HG03354 (cell line): ENCODE data around the gene IKZF1.

Experiments
- ATAC-seq: cut with Tn5 transposase; IDR thresholded peaks from one replicate; pipeline ENCODE4 v1.9.1; 2021; ENCODE audit warnings: mild to moderate bottlenecking; ENCODE audit not compliant: unreplicated experiment, poor library complexity, severe bottlenecking

Gene IKZF1

DNA sequence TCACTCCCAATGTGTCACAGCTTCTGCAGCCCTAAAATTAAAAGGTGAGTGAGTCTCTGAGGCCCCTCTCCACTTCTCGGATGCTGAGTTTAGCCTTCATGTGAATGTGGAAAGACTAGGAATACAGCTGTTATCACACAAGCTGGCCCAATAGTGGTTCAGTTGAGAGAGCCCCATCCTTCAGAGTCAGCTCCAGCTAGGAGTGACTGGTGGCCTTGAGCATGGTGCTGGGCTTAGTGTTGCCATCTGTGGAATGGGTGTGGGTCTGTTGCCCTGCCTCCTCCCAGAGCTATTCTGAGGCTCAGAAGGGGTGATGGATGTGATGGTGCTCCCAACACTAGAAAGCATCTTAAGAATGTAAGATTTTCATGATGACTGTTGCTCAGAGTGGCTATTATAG, 89.8 kb downstream of the IKZF1 start:
- ATAC-seq, result no peak

DNA sequence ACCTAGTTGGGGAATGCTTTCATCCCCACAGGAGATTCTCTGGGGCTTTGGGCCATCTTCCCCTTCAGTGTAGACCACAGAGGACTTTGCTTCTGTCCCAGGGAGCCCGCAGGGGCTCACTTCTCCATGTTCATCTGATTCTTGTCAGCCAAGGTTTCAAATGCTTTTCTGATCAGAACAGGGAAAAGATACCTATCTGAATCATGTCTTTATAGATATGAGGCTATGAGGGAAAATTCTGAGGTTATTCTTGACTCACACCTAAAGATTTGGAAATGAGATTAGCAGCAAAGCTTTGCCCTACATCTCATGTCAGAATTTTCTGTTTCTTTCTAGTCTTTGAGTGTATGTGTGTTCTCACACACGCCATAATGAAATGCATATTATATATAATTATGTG, 92.3 kb downstream of the IKZF1 start:
- ATAC-seq, result peak; percentile 4

DNA sequence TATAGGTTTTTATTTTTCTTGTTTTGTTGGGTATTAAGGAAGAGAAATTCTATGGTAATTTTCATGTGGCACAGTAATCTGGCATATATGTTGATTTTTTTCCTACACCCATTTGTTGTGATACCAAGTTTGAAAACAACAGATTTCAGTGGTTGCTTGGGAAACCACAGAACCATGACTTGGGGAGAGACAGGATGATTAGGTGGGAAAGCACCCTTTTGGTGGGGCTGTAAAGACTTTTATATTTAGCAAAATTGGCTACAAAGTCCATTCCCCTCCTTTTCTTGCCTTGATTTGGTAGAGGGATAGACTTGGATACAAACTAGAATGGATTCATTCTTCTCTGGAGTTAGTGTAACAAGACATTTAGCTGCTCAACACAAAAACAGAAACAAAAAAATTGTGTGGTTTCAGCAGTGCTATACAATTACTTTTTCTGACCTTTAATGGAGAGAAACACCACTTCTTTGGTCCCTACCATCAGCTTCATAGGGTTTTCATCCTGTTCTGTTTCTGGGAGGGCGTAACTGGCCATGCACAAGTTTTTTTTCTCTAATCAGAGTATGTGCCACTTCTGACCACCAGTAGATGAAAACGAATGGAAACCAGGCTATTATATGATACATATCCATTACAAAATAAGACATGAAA, 92.9 kb downstream of the IKZF1 start:
- peak; percentile 77 for ATAC-seq

DNA sequence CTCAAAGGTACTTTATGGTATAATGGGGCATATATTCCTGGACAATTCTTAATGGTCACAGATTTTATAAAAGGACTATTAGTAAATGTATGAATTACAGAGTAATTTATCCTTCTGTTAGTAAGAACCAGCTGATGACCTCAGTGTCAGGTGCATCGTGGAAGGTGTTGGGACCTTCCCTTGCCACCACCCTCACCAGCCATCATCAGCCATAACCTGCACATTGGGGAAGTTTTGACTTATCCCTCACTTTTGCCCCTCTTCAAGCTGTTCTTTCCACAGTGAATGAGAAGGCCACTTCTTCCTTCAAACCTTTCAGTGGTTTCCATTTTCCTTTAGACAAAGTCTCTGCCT, 93.4 kb downstream of the IKZF1 start:
- no peak for ATAC-seq

DNA sequence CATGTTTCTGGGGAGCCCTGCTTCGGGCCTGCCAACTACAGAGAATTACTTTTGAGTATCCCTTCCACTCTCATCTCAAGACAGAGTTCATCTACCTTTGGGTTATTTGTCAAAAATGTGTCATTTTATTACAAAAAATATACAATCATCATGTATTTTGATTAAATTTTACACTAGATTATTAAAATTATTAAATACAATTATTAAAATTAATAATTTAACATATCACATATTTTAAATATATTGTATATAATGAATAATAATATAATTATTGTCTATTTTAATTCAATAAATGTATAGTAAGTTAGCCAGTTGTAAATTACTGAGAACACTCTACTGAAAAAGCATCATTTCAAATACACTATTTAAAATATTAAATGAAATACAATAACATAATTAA, 94.7 kb downstream of the IKZF1 start:
- ATAC-seq, result no peak

DNA sequence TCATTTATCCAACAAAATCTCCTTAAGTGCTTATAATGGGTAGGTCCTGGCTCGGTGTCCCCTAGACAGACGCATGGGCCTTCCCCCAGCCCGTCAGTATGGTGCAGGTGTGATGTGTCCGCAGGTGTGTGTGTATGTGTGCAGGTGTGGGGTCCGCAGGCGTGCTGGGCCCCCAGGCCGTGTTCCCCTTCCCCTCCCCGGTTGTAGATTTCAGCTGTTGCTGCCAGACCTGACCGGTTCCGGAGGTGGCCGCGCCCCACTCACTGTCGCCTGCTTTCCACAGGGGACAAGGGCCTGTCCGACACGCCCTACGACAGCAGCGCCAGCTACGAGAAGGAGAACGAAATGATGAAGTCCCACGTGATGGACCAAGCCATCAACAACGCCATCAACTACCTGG, 95.1 kb downstream of the IKZF1 start:
- ATAC-seq, result no peak

DNA sequence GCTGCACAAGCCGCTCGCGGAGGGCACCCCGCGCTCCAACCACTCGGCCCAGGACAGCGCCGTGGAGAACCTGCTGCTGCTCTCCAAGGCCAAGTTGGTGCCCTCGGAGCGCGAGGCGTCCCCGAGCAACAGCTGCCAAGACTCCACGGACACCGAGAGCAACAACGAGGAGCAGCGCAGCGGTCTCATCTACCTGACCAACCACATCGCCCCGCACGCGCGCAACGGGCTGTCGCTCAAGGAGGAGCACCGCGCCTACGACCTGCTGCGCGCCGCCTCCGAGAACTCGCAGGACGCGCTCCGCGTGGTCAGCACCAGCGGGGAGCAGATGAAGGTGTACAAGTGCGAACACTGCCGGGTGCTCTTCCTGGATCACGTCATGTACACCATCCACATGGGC, 95.6 kb downstream of the IKZF1 start:
- ATAC-seq, result no peak

DNA sequence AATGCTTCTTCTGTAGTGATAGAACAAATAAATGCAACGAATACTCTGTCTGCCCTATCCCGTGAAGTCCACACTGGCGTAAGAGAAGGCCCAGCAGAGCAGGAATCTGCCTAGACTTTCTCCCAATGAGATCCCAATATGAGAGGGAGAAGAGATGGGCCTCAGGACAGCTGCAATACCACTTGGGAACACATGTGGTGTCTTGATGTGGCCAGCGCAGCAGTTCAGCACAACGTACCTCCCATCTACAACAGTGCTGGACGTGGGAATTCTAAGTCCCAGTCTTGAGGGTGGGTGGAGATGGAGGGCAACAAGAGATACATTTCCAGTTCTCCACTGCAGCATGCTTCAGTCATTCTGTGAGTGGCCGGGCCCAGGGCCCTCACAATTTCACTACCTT, 99.9 kb downstream of the IKZF1 start:
- no peak for ATAC-seq

DNA sequence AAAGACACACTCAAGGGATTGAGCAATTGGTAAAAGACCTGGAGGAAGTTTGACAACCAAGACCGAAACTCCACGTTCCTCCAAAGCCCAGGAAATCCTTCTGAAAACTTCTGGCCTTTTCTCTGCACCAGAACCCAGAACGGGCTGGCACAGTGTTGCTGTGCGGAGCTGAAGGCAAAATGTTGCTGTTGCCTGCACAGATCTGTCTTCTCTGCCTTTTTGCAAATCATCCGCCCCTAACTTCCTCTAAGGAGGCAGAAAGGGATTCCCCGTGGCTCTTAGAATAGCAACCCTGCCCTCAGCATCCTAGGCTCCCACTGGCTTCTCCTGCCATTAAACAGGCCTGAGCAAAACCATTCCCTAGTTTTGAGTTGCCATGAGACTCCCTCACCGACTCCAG, 100.7 kb downstream of the IKZF1 start:
- no peak for ATAC-seq

DNA sequence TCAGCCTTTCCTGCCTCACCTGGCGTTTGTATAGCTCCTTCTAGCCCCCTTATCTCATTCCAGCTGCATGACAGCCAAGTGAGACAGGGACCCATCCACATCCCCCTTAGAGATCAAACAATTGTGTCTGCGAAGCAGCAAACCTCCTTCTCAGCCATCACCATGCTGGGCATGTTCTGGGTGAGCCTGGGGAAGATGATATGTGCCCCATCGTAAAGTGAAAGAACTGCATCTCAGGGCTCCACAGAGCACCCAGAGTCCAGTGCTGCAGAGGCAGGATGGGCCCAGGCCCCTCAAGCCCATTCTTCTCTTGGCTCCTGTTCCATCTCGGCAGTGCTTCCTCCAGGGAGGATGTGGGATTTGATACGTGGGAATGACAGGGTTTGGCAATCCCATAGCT, 102.4 kb downstream of the IKZF1 start:
- no peak for ATAC-seq

DNA sequence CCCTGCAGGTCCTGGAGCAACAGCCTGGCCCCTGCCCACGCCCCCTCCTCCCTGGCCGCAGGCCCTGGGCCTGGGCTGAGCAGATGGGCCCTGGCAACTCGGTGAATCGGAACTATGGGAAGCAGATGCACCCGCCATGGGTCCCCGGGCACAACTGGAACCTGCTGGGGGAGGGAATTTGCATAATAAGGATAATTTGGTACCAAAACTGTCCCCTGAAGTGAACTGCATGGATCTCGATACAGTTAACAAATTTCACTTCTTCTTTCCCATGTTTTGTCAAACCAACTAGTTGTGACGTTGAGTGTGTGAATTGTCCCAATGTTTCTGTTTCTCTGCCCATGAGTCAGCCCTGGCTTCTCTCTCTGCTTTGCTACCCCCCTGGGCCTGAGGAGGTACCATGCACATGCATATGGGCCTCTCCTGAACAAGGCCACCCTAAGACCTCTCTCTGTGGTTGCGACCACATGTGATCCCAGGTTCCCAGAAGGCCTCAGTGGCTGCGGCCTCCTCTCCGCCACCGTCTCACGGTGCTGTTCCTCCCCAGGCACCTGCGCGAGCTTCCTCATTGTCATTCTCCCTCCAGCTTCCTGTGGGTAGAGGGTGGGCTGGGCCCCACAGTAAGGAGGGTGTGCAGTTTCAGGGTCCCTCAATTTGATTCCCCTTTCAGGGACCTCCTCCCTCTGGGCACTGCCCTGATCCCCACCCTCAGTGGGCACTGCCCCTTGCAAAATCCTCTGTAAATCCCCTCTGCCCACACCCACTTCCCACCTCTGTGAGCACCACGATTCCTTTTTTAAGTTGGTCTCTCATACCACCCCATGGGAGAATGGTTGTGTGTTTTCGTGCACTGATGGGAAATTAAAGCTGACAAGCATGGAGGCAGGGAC, 105.6 kb downstream of the IKZF1 start:
- peak; percentile 45 for ATAC-seq

DNA sequence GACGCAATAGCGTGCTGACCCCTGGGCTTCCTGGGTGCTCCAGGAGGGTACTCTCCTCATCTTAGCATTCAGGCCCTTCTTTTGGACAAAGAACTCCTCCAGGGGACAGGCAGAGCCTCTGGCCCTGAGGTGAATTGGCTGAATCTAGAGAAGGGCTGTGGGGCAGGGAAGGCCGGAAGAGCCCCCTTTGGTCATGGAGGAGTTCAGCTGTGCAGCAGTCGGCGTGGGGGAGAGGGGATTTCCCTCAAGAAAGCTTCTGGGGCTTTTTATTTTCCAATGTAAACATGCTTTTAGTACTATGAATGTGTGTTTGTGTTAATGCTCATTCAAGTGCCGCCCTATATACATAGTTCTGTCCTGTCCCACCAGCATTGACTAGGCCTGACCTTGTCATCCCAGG, 106.8 kb downstream of the IKZF1 start:
- peak; percentile 24 for ATAC-seq

DNA sequence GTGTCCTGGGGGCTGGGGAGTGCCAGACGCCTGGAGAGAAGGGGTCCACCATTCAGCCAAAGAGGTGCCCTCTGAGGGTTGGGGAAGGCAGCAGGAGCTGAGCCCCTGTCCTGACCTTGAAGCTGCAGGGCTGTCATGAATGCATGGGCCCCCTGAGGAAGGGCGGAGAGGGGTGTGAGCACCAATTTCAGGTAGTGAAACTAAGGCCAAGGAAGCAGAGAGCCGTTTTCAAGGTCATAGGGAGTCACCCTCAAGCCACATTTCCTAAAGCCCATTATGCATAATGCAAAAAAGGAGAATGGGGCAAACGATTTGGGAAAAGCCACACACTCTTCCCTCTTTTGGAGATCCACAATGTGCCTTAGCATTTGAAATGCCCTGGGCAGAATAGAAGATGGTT, 108.5 kb downstream of the IKZF1 start:
- ATAC-seq, result no peak

DNA sequence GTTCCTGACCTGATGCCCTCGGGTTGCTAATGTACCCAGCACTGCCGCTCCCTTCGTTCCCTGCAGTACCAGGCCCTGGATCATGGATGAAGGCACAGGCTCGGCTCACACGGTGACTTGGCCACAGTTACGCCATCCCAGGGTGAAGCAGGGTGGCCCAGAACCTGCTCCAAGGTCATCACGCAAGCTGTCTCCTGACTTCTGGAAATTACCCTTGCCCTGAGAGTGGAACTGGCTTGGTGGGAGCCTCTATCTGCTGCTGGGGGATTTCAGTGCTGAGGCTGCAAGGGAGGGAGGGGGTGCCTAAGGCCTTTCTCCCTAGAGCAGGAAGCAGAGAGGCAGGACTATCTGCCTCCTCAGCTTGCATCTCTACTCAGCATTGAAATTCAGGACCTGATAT, 109.0 kb downstream of the IKZF1 start:
- no peak for ATAC-seq

DNA sequence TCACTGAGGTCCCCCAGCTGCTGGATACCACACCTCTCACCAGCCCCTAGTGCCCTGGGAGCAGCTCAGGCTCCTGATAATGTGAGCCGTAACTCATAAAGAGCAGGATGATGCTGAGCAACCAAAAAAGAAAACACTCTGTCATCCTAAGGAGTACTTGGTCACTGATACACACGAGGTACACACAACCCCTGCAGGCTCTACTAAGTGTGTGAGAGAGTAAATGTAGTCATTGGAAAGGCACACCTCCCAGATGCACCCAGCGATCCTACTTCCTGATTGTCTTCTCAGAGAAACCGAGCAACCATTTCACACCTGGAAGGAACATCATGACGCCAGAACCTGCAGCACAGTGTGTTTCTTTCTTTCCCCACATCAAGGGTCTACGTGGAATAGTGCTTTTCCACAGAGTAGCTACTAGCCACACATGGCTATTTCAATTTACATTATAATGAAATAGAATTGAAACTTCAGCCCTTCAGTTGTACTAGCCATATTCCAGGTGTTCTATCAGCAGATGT, 111.4 kb downstream of the IKZF1 start:
- ATAC-seq, result no peak

DNA sequence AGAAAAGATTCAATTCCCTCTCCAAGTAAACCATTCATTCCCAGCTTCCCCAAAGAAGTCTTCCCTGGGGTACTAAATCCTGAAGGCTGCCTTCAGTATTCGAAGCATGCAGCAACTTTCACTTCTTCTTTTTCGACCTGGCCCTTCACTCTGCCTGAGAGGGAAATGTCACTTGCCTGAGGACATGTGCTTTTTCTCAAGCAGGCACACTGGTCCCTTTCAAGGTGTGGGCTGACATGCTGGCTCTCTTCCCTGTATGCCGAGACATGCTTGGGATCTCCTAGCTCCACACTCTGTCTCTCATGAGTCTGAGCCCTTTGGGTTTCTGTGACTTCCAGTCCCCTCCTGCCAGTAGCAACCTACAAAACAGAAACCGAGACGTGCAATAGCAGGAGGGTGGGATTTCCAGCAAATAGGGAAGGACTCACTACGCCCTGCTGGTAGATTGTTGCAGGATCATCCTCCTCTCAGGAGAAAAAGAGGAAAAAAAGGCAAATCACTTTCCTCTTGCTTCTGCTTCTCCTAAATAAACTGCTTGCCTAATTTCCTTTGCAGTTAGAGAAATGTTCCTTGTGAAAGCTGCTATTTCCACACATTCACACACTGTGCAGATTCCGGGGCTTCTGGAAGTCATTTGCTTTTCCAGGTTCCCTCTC, 112.1 kb downstream of the IKZF1 start:
- peak; percentile 84 for ATAC-seq

DNA sequence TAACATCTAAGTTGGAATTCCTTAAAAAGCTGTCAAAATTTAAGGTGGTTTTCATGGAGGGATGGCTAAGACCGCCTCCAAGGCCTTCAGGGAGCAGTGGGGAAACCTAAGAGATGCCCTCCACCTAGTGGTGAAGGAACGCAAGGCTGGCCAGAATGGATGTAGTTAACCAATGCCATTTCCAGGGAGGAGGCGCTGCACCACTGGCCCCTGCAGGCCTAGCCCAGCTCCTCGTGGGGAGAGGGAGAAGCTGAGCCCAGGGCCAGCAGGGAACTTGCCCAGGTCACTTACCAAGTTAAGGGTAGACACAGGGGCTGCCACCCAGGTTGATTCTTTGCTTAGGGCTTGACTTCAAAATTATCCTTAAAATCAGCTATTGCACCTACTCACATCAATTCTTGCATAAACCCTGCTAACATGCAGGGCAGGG, 113.6 kb downstream of the IKZF1 start:
- peak; percentile 87 for ATAC-seq

DNA sequence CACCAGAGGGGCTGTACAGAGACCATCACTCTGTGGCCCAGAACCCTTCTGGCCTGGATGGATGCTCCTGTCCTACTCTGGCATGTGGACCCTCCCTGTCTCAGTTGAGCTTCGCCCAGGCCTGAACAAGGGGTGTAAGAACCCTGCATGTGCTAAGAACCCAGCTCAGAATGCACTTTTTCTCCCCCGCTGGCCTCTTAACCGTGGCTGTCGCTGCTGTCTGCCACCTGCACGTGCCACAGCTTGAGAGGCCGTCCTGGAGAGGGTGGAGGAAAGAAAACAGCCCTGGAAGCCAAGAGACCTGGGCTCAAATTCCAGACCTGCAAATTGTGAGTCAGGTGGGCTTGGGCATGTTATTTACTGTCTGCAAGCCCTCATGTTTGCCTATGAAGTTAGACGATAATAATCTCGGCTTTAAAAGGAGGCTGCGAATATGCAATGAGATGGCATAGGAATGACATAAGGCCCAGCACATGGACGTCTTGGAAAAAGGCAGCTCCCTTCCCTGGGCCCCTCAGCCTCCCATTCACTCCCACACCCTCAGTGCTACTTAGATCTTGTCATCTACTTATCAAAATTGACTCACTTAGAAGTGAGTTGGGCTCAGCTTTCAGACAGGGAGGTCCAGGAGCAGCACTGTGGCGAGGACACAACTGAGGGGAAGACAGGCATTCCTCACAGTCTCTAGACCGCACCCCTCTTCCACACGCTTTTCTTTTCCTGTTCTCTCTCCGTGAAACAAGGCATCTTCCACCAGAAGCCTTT, 114.2 kb downstream of the IKZF1 start:
- no peak for ATAC-seq

DNA sequence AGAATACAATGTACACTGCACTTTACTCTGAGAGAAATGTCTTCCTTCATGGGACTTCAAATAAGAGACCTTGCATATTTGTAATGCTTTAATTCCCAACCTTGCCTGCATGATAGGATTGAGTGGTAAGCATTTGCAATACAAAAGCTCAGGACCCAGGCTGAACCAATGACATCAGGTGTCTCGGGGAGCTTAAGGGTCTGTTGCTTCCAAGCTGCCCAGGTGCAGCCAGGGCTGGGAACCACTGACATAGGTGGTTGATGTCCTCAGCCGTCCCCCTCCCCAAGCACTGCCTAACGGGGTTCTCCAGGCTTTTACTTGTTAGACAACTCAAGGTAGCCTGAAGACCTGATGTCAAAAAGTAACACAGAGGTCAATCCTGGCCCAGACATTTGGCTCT, 116.5 kb downstream of the IKZF1 start:
- no peak for ATAC-seq

DNA sequence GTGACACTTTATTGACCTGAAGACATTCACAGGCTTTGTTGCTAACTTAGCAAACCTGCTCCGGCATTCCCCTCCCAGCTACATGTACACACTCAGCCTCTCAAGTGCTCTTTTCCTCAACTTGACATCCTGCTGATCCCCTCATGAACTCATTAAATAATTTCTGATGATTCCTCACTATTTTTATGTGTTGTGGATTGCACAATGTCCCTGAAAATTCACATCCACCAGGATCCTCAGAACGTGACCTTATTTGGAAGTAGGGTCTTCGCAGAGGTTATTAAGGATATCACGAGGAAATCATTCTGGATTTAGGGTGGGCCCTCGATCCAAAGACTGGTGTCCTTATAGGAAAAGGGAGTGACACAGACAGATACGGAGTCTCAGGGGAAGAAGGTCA, 118.3 kb downstream of the IKZF1 start:
- no peak for ATAC-seq
